Stimulated activated CD4-positive, alpha-beta T cell treated with anti-CD3 and anti-CD28 coated beads, TNF-alpha, amount 100 ng/mL, for 48 hours (primary cell): ENCODE measurements around the gene BDP1.
A peak's percentile ranks its signal among the peaks of the same experiment; 100 is the strongest.
"Not testable (repeated sequence)": the region's sequence is repeated elsewhere in the genome, so short reads cannot be mapped to it uniquely, and the experiment has no call there.

ENCODE experiments used
- DNase-seq, 3 donors: peaks; one replicate each; pipeline ENCODE4 v3.0.0-alpha.2; 2020; ENCODE audit warnings: low read depth in 3 of 3

Gene BDP1

DNA sequence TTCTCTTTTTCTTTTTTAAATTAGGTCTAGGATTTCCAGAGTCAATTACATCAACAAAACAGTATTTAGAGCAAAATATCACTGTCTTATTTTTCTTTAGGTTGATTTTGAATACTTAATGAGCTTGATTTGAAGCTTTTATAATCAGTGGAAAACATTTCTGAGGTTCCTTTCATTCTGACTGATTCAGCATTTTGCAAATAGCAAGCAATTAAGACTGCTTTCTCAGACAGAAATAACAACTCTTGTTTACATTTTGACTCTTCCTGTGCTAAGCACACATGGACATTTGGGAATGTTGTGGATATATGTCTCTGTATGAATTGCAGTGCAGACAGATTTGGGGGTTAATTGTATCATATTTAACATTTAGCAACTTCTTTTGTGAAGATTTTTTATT is 109.4 kb downstream of the BDP1 start:
- DNase-seq, result no peak

DNA sequence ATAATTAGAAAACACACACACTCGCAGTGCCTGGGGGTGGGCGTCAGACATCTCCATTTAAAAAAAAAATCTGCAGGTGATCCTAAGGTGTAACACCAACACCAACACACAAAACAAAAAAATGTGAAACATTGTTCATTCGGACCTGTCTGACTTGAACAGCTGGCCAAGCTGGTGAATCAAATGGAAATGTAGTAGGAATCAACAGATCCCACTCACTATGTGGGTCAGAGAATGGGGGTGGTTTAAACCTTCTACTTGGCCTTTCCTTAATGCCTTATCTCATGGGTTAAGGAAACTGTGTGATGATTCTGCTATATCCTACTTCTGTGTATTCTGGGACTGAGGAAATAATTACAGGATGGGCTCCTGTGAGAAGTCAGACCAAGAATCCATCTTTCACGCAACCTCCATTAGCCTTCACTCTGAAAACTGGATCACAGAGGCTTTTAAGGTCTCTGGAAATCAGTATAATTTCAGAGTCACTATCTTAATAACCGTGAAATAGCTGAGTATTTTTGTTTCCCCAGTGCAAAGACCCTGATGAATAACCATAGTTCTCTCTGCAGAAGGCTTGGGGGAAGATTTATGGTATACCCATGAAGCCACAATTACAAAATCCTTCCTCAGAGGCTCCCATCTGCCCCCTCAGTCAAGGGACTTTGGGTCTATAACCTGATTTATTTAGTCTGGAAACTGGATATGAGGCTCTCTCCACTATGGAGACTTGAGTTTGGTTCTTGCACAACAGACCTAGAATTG is 114.5 kb downstream of the BDP1 start:
- no peak for DNase-seq

DNA sequence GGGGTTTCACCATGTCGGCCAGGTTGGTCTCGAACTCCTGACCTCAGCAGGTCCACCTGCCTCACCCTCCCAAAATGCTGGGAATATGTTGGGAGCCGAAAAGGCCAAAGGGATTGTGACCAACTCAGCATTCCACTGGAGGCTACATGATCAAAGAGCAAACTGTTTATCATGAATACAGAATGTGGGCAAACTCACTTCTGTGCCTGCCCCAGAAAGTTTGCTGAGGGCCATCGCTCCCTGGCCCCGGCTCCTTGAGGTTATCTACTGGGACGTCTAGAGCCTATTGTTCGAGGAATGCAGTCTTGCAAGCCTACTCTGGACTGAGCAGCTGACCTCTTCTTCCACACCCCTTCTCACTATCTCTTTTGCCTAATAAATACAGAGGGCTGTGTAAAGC is 116.4 kb downstream of the BDP1 start:
- not testable (repeated sequence) for DNase-seq

DNA sequence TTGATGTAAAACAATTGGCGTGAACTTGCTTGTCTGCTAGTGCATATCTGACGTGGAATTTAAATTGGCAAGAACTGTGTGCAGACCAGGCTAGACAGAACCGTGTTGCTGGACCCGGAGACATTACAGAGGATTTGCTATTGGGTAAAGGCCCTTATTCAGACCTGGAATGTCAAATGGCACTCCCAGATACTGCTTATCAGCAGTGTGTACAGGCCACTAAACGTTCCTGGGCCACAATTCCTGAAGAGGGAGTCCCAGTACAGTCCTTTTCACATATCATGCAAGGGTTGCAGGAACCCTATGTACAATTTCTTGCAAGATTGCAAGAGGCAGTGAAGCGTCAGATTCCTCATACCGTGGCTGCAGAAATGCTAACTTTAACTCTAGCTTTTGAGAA is 118.1 kb downstream of the BDP1 start:
- no peak for DNase-seq

DNA sequence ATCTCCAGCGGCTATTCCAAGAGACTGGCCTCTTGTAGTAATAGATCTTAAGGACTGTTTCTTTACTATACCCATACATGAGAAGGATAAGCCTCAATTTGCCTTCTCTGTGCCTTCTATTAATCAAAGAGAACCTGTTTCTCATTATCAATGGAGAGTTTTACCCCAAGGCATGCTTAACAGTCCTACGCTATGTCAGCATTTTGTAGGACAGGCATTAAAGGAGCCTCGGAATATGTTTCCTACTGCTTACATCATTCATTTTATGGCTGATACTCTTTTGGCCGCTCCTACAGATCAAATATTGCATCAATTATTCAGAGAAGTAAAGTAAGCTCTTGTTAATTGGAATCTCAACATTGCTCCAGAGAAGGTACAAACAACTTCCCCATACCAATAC is 120.1 kb downstream of the BDP1 start:
- DNase-seq, result not testable (repeated sequence)

DNA sequence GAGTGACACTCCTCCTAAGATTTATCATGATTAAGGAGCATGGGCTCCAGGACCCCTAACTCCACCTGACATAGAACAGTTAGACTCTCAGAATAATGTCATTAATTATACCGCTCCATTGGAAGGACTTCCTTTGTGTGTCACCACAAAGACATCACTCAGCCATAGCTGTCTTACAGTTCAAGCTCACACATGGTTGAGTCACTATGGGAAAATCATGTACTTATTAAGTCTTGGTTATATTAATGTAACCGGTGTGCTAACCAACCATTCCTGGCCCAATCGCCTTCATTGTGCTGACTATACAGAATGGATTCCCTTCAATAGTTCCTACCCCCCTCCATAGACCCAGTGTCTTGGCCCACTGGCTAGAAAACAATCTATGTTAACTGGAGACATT is 120.8 kb downstream of the BDP1 start:
- DNase-seq, result no peak

DNA sequence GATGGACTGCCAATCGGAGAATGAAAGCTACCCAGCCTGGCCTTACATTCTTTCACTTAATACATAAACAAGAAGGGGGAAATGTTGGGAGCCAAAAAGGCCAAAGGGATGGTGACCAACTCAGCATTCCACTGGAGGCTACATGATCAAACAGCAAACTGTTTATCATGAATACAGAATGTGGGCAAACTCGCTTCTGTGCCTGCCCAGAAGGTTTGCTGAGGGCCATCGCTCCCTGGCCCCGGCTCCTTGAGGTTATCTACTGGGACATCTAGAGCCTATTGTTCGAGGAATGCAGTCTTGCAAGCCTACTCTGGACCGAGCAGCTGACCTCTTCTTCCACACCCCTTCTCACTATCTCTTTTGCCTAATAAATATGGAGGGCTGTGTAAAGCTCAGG is 122.4 kb downstream of the BDP1 start:
- DNase-seq, result not testable (repeated sequence)

DNA sequence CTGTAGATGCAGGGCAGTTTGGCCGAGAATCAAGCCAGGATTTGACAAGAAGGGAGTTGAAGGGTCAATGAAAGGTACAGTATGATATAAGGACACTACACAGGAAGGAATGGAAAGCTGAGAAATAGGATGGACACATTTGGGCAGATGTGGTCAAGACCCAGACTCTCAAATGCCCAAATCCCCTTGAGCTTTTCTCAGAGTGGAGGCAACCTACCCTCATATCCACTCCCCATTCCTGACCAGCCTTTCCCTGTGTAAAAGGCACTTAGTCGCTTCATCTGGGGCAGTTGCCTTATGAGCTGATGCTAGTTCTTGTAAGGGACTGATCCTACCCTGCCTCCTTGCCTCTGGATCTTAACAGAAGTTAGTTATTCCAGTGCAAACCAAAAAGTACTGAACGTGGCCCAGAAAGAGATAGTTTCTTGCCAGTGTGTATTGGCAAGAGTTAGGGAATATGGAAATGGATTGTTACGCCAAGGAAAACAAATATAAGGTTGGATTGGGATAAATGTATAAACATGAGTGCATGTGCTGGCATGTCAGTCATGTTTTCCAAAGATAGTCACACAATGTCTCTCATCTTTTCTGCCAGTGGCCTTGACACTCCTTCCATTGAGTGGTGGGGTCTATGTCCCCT is 127.6 kb downstream of the BDP1 start:
- no peak for DNase-seq

DNA sequence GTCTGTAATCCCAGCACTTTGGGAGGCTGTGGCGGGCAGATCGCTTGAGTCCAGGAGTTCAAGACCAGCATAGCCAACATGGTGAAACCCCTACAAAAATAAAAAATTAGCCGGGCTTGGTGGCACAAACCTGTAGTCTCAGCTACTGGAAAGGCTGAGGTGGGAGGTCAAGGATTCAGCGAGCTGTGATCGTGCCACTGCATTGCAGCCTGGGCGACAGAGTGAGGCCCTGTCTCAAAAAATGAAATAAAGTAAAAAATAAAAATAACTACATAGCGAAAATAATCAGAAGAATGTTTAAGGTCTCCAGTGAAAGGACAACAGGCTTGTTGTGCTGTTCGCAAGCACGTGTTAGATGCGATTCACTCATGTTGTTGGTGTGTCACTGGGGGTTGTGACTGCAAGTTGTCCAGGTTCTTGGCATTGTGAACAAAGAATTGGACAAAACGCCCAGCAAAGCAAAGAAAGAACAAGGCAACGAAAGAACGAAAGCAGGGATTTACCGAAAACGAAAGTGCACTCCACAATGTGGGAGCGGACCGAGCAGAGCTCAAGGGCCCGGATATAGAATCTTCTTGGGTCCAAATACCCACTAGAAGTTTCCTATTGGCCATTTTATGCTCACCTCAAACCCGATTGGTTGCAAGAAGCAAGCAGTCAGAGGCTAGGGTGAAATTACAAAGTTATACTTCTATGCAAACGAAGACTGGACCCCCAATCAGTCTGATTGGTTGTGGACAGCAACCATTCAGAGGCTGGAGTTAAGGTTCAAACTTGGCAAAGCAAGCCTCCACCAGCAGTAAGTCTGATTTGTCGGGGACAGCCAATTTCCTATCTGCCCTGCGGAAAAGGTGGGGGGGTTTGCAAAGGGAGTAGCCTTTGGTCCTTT is 130.8 kb downstream of the BDP1 start:
- no peak for DNase-seq

DNA sequence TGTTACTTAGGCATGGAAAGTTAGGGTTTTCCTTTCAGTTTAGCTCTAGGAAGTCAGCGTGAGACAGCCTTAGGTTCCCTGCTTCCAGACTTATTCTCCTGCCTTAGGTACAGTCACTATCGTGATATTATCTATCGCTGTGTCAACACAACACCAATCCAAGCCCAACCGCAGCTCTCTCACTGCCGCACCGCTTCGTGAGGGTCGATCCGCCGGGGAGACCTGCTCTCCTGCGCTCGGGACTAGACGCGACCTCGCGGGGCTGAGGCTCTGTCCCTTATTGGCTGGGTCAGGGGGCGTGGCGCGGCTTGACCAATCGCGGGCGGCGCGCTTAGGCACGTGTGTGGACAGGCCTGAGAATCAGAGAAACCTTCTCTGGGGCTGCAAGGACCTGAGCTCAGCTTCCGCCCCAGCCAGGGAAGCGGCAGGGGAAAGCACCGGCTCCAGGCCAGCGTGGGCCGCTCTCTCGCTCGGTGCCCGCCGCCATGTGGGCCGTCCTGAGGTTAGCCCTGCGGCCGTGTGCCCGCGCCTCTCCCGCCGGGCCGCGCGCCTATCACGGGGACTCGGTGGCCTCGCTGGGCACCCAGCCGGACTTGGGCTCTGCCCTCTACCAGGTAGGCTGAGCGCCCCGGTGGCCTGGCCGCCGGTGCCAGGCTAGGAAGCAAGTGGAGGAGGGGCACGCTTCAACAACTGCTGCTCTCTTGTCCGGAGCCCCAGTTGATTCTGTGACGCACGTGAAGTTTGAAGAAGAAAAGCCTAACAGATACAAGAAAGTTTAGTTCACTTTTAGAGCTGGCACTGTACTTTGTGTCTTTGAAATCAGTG is 131.7 kb downstream of the BDP1 start, which contains the start of gene MCCC2:
TSS of gene MCCC2 (plus strand) at position 400 of the 825 bp plus-strand sequence. CDS start at position 486, 86 bp downstream.
- DNase-seq, result peak; percentile 95 to 96 (median 96)

DNA sequence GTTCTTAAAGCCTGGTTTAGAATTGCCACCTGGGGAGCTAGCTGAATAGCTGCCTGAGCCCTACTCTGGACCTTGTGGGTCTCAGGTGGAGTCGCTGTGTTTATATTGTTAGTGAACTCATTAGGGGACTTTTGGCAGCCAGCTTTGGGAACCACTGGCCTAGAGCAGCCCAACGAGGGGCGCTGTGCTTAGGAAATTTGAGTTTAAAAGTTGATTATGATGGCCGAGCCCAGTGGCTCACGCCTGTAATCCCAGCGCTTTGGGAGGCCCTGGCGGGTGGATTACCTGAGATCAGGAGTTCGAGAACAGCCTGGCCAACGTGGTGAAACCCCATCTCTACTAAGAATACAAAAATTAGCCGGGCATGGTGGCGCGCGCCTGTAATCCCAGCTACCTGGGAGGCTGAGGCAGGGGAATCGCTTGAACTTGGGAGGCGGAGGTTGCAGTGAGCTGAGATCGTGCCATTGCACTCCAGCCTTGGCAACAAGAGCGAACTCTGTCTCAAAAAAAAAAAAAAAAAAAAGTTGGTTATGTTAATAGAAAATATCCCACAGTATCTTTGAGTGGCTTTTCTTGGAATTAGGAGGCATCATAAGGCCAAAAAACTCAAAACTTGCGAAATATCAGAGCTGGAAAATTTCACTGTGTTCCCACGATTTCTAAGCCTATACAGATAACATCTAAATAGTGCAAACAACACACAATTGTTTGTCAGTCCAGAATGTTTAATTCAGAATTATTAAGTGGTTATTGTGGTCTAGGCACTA is 132.5 kb downstream of the BDP1 start:
- no peak for DNase-seq

DNA sequence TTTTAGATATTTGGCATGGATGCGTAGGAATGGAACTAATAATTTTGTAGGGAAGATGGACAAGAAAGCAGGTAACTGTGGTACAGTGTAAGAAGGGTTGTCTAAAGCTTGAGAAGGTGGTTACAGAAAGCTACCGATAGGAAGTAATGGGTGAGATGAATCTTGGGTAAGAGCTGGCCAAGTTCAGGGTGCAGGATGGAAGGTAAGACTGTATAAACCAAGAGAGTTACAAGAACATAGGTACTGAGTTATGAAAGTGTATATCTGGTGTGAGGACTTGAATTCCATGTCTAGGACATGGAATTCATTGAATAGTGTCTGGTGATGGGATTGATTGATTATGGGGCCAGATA is 133.1 kb downstream of the BDP1 start:
- DNase-seq, result no peak

DNA sequence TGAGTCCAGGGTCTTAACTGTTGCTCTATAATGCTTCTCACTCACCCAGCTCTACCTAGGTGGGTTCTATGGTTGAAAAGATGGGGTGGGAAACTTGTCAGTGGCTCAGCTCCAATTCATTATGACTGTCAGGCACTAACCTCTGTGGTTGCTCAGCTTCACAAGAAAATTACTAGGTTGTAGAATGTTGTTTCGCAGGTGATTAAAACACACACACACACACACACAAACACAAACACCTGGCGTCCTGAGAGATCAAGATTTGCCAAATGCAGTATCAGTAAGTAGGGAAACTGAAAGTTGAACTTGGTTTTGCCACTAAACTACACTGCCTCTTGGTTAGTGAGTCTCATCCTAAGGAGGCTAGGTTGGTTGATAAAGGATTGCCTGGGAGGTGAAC is 134.5 kb downstream of the BDP1 start:
- DNase-seq, result no peak

DNA sequence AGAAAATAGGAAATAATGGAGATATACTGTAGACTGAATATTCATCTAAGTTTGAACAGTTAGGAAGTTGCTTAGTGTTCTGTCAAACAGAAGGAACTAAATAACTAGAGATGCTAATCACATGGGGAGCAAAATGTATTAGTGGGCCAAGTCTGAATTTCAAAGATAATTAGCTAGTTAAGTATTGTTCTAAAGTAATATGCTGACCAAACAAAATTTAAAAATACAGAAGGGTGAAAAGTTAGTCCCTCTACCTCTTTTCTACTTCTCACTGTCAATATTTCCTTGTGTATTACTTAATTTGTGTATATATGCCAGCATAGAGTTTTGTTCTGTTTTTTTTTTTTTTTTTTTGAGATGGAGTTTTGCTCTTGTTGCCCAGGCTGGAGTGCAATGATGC is 135.6 kb downstream of the BDP1 start:
- DNase-seq, result no peak

DNA sequence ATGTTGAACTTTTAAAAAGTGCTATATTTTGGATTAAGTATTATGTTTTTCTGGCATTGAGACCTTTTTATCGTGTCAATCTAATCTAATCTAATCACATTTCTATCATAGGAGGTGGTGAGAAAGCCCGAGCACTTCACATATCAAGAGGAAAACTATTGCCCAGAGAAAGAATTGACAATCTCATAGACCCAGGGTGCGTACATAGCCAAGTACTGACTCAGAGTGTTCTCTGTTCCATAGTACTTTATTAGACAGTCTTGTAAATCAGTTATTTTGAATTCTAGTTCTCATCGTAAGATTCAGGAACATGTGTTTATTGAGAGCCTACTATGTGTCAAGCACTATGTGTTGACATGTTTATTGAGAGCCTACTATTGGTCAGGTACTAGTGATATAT is 140.7 kb downstream of the BDP1 start:
- DNase-seq, result no peak

DNA sequence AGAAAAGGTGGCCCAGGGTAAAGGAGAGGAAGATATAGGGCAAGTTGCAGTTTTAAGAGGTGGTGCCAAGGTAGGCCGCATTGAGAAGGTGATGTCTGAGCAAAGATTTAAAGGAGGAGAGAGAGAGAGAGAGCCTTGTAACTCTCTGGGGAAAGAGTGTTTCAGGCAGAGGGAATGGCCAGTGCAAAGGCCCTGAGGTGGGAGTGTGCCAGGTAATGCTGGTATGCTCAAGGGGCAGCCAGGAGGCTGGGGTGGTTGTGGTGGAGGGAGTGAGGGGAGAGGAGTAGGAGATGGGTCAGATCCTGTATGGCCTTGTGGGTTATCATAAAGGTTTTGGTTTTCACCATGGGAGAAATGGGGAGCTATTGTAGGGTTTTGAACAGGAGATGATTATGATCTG is 141.6 kb downstream of the BDP1 start:
- DNase-seq, result no peak

DNA sequence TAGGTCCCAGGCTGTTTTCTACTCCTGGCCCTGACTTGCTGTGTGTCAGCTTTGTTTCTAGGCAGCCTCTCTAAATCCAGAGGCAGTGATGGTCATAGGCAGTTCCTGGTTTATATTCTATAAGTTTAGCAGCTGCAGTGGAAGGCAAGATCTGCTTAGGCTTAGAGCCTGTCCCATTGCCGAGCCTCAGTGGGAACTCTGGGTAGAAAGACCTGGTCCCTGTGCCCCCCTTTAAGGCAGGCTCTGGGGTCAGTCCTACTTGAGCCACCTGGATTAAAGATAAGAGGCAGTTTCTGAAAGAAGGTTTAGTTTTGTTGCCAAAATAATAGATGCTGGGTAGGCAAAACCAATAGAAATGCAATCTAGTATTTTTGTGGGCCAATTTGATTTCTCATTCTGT is 145.3 kb downstream of the BDP1 start:
- DNase-seq, result no peak

DNA sequence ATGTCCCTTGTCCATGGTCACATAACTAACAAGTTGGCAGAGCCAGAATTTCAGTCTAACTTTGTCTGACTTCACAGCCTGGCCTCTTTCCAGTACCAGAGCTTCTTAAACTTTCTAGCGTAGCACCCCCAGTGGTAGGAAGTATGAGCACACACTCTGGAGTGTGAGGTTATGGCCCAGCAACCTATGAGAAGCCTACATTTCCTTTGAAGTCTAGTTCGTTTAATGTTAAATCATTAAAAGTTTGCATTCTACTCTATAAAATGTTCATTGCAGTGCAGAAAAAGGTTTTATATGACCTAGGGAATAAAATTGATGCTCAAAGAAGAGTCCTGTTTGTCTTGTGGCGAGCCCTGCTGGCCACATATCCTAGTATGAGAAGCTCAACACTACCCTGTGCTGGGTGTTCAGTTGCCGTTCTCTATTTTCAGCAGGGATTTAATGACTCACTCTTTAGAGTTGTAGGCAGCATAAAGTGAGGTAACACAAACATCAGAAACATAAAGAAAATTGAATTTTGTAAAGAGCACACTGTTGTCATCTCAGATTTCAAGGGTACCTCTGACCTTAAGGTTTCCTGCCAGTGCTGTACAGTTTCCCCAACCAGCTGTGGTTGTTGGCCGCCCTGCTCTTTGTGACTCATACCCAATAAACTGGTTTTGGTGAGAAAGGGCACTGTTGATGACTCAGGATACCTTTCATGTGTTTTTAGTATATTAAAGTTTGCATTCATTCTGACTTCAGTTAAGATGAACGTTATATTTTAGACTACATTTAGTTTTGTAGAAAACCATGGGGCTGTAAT is 146.0 kb downstream of the BDP1 start:
- peak; percentile 43 to 75 (median 43) for DNase-seq

DNA sequence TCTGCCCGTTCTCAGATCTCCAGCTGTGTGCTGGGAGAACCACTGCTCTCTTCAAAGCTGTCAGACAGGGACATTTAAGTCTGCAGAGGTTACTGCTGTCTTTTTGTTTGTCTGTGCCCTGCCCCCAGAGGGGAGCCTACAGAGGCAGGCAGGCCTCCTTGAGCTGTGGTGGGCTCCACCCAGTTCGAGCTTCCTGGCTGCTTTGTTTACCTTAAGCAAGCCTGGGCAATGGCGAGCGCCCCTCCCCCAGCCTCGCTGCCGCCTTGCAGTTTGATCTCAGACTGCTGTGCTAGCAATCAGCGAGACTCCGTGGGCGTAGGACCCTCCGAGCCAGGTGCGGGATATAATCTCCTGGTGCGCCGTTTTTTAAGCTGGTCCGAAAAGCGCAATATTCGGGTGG is 154.5 kb downstream of the BDP1 start:
- not testable (repeated sequence) for DNase-seq

DNA sequence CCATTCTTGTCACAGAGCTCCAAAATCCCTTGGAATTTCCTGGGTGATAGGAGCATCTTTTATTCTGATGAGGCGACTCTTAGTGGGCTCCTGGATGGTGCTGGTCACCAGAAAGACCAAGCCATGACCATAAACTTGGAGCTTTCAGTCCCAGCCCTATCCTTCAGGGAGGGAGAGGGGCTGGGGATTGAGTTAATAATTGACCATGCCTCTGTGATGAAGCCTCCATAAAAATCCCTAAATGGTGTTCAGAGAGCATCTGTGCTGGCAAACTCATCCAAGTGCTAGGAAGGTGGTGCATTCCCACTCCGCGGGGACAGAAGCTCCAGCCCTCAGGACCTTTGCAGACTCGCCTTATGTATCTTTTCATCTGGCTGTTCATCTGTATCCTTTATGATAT is 160.4 kb downstream of the BDP1 start:
- no peak for DNase-seq
